Measurements from ENCODE around the gene DMWD. TPM values are rescaled to one million over a fixed set of nuclear protein-coding genes. Genes with fewer than 3 reads are reported as not detected.

DMWD gene
- polyA plus RNA-seq: 10 to 100 TPM; 12.4 to 34.6 TPM

GRCh38 chr19:45792470-45793177 is at the start of gene DMWD:
Gene DMWD, minus strand, starts transcription at chr19:45792845. Its CDS starts 89 bp downstream, at chr19:45792756.
- 0% methylated on average over 52 to 86 of the region's 86 CpGs for WGBS, 2 donors

GRCh38 chr19:45842198-45842597 is 49.6 kb upstream of the DMWD start:
- Histone ChIP-seq H3K9me3 (ENCODE audit: control insufficient read depth in 2 of 2, insufficient read depth in 1 of 2, low read depth in 1 of 2, low read length in 1 of 2) (peaks cover 0 to 4% of the 10 kb centered on the region in 2 donors), H3K4me3 (ENCODE audit: low read depth in 1 of 2, low read length in 2 of 2) (no peak overlapping the region), H3K27ac (ENCODE audit: low read depth in 2 of 2, low read length in 1 of 2) (no peak overlapping the region), H3K36me3 (ENCODE audit: control insufficient read depth in 2 of 2, insufficient read depth in 2 of 2, low read length in 1 of 2) (peaks cover 30 to 33% of the 10 kb centered on the region in 2 donors), H3K4me1 (ENCODE audit: control insufficient read depth in 2 of 2, insufficient read depth in 2 of 2, low read length in 1 of 2) (no peaks in the 10 kb centered on the region), H3K27me3 (ENCODE audit: control insufficient read depth in 1 of 2, insufficient read depth in 2 of 2, low read length in 2 of 2) (no peaks in the 10 kb centered on the region)
- 95% methylated on average over 14 of the region's 14 CpGs for WGBS, 2 donors

More at GRCh38 chr19:45792470-45793177, at the start of gene DMWD:
- Histone ChIP-seq H3K27me3 (ENCODE audit: control insufficient read depth in 1 of 2, insufficient read depth in 2 of 2, low read length in 2 of 2) (no peaks in the 10 kb centered on the region), H3K36me3 (ENCODE audit: control insufficient read depth in 2 of 2, insufficient read depth in 2 of 2, low read length in 1 of 2) (peaks cover 5 to 12% of the 10 kb centered on the region in 2 donors), H3K9me3 (ENCODE audit: control insufficient read depth in 2 of 2, insufficient read depth in 1 of 2, low read depth in 1 of 2, low read length in 1 of 2) (no peaks in the 10 kb centered on the region), H3K4me1 (ENCODE audit: control insufficient read depth in 2 of 2, insufficient read depth in 2 of 2, low read length in 1 of 2) (peaks cover 6 to 11% of the 10 kb centered on the region in 2 donors), H3K4me3 (ENCODE audit: low read depth in 1 of 2, low read length in 2 of 2) (peak within 1 kb of the TSS; percentile 80 to 87), H3K27ac (ENCODE audit: low read depth in 2 of 2, low read length in 1 of 2) (peak within 1 kb of the TSS; percentile 55 to 78)

- Histone ChIP-seq H3K27me3 (ENCODE audit: control insufficient read depth in 1 of 2, insufficient read depth in 2 of 2, low read length in 2 of 2) (no peaks in the 10 kb centered on the region), H3K4me1 (ENCODE audit: control insufficient read depth in 2 of 2, insufficient read depth in 2 of 2, low read length in 1 of 2) (no peaks in the 10 kb centered on the region), H3K36me3 (ENCODE audit: control insufficient read depth in 2 of 2, insufficient read depth in 2 of 2, low read length in 1 of 2) (peaks cover 25 to 48% of the 10 kb centered on the region in 2 donors), H3K9me3 (ENCODE audit: control insufficient read depth in 2 of 2, insufficient read depth in 1 of 2, low read depth in 1 of 2, low read length in 1 of 2) (peaks cover 0 to 4% of the 10 kb centered on the region in 2 donors), H3K4me3 (ENCODE audit: low read depth in 1 of 2, low read length in 2 of 2) (no peak overlapping the region), H3K27ac (ENCODE audit: low read depth in 2 of 2, low read length in 1 of 2) (no peak overlapping the region)
- 84 to 89% methylated on average over 7 of the region's 7 CpGs for WGBS, 2 donors
These were observed 42.3 kb upstream of the DMWD start for GRCh38 chr19:45834970-45835369.

GRCh38 chr19:45828945-45829344 is 36.3 kb upstream of the DMWD start:
- WGBS, 2 donors: 94 to 96% methylated on average over 16 of the region's 16 CpGs
- Histone ChIP-seq H3K27me3 (ENCODE audit: control insufficient read depth in 1 of 2, insufficient read depth in 2 of 2, low read length in 2 of 2) (no peaks in the 10 kb centered on the region), H3K4me3 (ENCODE audit: low read depth in 1 of 2, low read length in 2 of 2) (no peak overlapping the region), H3K4me1 (ENCODE audit: control insufficient read depth in 2 of 2, insufficient read depth in 2 of 2, low read length in 1 of 2) (no peaks in the 10 kb centered on the region), H3K9me3 (ENCODE audit: control insufficient read depth in 2 of 2, insufficient read depth in 1 of 2, low read depth in 1 of 2, low read length in 1 of 2) (peaks cover 0 to 3% of the 10 kb centered on the region in 2 donors), H3K36me3 (ENCODE audit: control insufficient read depth in 2 of 2, insufficient read depth in 2 of 2, low read length in 1 of 2) (peaks cover 28 to 62% of the 10 kb centered on the region in 2 donors), H3K27ac (ENCODE audit: low read depth in 2 of 2, low read length in 1 of 2) (no peak overlapping the region)

- Histone ChIP-seq H3K4me1 (ENCODE audit: control insufficient read depth in 2 of 2, insufficient read depth in 2 of 2, low read length in 1 of 2) (no peaks in the 10 kb centered on the region), H3K27me3 (ENCODE audit: control insufficient read depth in 1 of 2, insufficient read depth in 2 of 2, low read length in 2 of 2) (no peaks in the 10 kb centered on the region), H3K4me3 (ENCODE audit: low read depth in 1 of 2, low read length in 2 of 2) (no peak overlapping the region), H3K36me3 (ENCODE audit: control insufficient read depth in 2 of 2, insufficient read depth in 2 of 2, low read length in 1 of 2) (peaks cover 28 to 65% of the 10 kb centered on the region in 2 donors), H3K9me3 (ENCODE audit: control insufficient read depth in 2 of 2, insufficient read depth in 1 of 2, low read depth in 1 of 2, low read length in 1 of 2) (peaks cover 0 to 3% of the 10 kb centered on the region in 2 donors), H3K27ac (ENCODE audit: low read depth in 2 of 2, low read length in 1 of 2) (no peak overlapping the region)
- 89 to 93% methylated on average over 9 of the region's 9 CpGs for WGBS, 2 donors
These were observed 35.9 kb upstream of the DMWD start for GRCh38 chr19:45828523-45828922.

- Histone ChIP-seq H3K27ac (ENCODE audit: low read depth in 2 of 2, low read length in 1 of 2) (no peak overlapping the region), H3K4me3 (ENCODE audit: low read depth in 1 of 2, low read length in 2 of 2) (no peak overlapping the region), H3K9me3 (ENCODE audit: control insufficient read depth in 2 of 2, insufficient read depth in 1 of 2, low read depth in 1 of 2, low read length in 1 of 2) (peaks cover 0 to 3% of the 10 kb centered on the region in 2 donors), H3K4me1 (ENCODE audit: control insufficient read depth in 2 of 2, insufficient read depth in 2 of 2, low read length in 1 of 2) (no peaks in the 10 kb centered on the region), H3K36me3 (ENCODE audit: control insufficient read depth in 2 of 2, insufficient read depth in 2 of 2, low read length in 1 of 2) (peaks cover 28 to 73% of the 10 kb centered on the region in 2 donors), H3K27me3 (ENCODE audit: control insufficient read depth in 1 of 2, insufficient read depth in 2 of 2, low read length in 2 of 2) (no peaks in the 10 kb centered on the region)
- WGBS, 2 donors: 93 to 94% methylated on average over 14 to 16 of the region's 16 CpGs
These were observed 34.9 kb upstream of the DMWD start for GRCh38 chr19:45827459-45828093.

GRCh38 chr19:45826934-45827333 is 34.3 kb upstream of the DMWD start:
- H3K27ac ChIP-seq (ENCODE audit: low read depth in 2 of 2, low read length in 1 of 2): no peak overlapping the region
- no peaks in the 10 kb centered on the region for H3K4me1 ChIP-seq (ENCODE audit: control insufficient read depth in 2 of 2, insufficient read depth in 2 of 2, low read length in 1 of 2)
- no peak overlapping the region for H3K4me3 ChIP-seq (ENCODE audit: low read depth in 1 of 2, low read length in 2 of 2)
- peaks cover 24 to 70% of the 10 kb centered on the region in 2 donors for H3K36me3 ChIP-seq (ENCODE audit: control insufficient read depth in 2 of 2, insufficient read depth in 2 of 2, low read length in 1 of 2)
- peaks cover 0 to 3% of the 10 kb centered on the region in 2 donors for H3K9me3 ChIP-seq (ENCODE audit: control insufficient read depth in 2 of 2, insufficient read depth in 1 of 2, low read depth in 1 of 2, low read length in 1 of 2)
- H3K27me3 ChIP-seq (ENCODE audit: control insufficient read depth in 1 of 2, insufficient read depth in 2 of 2, low read length in 2 of 2): no peaks in the 10 kb centered on the region
- 86 to 87% methylated on average over 11 of the region's 11 CpGs for WGBS, 2 donors

GRCh38 chr19:45825917-45826893 is 33.6 kb upstream of the DMWD start:
- Histone ChIP-seq H3K36me3 (ENCODE audit: control insufficient read depth in 2 of 2, insufficient read depth in 2 of 2, low read length in 1 of 2) (peaks cover 22 to 65% of the 10 kb centered on the region in 2 donors), H3K27me3 (ENCODE audit: control insufficient read depth in 1 of 2, insufficient read depth in 2 of 2, low read length in 2 of 2) (no peaks in the 10 kb centered on the region), H3K4me3 (ENCODE audit: low read depth in 1 of 2, low read length in 2 of 2) (no peak overlapping the region), H3K4me1 (ENCODE audit: control insufficient read depth in 2 of 2, insufficient read depth in 2 of 2, low read length in 1 of 2) (no peaks in the 10 kb centered on the region), H3K27ac (ENCODE audit: low read depth in 2 of 2, low read length in 1 of 2) (no peak overlapping the region), H3K9me3 (ENCODE audit: control insufficient read depth in 2 of 2, insufficient read depth in 1 of 2, low read depth in 1 of 2, low read length in 1 of 2) (peaks cover 0 to 3% of the 10 kb centered on the region in 2 donors)
- 87 to 92% methylated on average over 22 of the region's 22 CpGs for WGBS, 2 donors

GRCh38 chr19:45825263-45825605 is 32.6 kb upstream of the DMWD start:
- WGBS, 2 donors: 93 to 96% methylated on average over 8 of the region's 8 CpGs
- Histone ChIP-seq H3K4me1 (ENCODE audit: control insufficient read depth in 2 of 2, insufficient read depth in 2 of 2, low read length in 1 of 2) (no peaks in the 10 kb centered on the region), H3K4me3 (ENCODE audit: low read depth in 1 of 2, low read length in 2 of 2) (no peak overlapping the region), H3K27me3 (ENCODE audit: control insufficient read depth in 1 of 2, insufficient read depth in 2 of 2, low read length in 2 of 2) (no peaks in the 10 kb centered on the region), H3K27ac (ENCODE audit: low read depth in 2 of 2, low read length in 1 of 2) (no peak overlapping the region), H3K36me3 (ENCODE audit: control insufficient read depth in 2 of 2, insufficient read depth in 2 of 2, low read length in 1 of 2) (peaks cover 25 to 65% of the 10 kb centered on the region in 2 donors), H3K9me3 (ENCODE audit: control insufficient read depth in 2 of 2, insufficient read depth in 1 of 2, low read depth in 1 of 2, low read length in 1 of 2) (peaks cover 0 to 3% of the 10 kb centered on the region in 2 donors)

All from esophagus (tissue), 2 donors.